GM03348 (cell line): ENCODE data around the gene SCGB1C2.
A peak's percentile ranks its signal among the peaks of the same experiment; 100 is the strongest.

Source experiments
- DNase-seq: peaks from one replicate; pipeline ENCODE4 v3.0.0; 2012; ENCODE audit warnings: low spot score

SCGB1C2 gene

DNA sequence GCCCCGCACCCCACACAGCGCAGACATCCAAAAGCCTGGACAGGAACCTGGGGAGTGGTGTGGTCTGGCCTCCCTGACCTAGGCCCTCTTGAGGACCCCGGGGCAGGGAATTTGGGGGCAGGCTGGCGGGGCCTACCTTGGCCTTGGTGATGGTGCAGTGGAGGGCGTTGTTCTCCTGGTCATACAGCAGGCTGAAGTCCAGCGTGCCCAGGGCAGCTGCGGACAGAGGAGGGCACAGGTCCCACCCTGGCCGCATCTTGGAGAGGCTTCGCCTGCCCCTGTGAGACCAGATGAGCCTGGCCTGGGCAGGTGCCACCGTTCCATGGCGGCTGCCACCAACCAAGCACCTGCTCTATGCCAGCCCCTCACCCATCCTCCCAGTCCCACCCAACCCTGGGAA is 35.0 kb downstream of the SCGB1C2 start:
- no peak for DNase-seq

DNA sequence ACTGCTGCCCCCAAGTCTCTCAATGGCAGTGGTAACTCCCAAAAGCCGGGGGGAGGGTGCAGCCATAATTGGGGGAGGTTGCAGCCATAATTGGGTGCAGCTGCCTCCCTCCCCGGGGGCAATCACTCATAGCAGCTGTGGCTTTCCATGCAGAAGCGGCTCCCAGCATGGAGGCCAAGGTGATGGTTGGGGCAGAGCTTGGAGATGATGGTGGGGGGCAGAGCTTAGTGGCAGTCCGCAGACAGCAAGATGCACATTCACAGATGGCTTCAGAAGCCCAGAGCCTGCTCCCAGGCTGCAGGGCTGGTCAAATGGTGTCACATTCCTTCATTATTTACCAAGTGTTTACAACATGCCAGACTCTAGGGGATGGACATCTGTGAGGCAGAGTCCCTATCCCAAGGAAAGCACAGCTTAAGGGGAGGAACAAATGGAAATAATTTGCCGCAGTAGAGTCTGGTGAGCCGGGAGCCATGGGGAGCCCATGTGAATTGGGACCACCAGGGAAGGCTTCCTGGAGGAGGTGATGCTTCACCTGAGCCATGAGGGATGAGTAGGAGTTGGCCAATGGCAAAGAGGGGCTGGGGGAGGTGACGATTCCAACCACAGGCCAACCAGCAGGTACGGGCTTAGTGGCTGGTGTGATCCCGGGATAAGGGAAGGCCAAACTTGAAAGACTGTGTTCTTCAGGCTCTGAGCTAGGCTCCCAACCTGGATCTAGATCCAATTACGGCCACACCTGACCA is 36.0 kb downstream of the SCGB1C2 start:
- DNase-seq, result no peak

DNA sequence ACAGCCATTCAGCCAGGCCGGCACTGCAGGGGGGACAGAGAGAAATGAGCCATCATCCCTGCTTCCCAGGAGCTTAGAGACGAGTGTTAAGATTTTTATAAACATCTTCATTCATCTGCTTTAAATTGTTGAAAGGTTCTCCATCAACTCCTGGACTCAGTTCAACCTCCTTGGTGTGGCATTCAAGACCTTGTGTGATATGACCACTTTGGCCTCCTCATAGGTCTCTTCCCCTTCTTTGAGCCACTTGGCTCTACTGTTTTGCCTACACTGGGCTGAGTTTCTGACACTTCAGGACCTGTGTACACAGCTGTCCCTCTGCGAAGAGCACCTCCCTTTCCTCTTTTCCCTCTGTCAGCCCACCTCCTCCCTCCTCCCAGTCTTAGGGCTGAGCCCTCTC is 39.8 kb downstream of the SCGB1C2 start:
- no peak for DNase-seq

DNA sequence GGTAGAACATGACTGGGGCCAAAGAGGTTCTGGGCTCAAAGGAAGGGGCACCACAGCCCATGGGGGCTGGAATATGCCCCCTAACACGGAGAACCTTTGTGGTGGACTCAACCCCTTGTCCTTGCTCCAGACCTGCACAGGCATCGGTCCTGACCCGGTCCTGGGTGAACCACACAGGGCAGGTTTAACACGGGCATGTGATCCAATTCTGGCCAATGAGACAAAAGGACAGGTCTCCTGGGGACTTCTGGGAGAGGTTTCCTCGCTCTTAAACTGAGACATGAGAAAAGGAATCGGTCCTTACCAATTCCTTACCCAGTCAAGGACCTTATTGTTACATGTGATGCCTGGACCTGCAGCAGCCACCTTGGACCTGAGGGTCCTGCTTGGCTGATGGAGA is 40.4 kb downstream of the SCGB1C2 start:
- DNase-seq, result no peak

DNA sequence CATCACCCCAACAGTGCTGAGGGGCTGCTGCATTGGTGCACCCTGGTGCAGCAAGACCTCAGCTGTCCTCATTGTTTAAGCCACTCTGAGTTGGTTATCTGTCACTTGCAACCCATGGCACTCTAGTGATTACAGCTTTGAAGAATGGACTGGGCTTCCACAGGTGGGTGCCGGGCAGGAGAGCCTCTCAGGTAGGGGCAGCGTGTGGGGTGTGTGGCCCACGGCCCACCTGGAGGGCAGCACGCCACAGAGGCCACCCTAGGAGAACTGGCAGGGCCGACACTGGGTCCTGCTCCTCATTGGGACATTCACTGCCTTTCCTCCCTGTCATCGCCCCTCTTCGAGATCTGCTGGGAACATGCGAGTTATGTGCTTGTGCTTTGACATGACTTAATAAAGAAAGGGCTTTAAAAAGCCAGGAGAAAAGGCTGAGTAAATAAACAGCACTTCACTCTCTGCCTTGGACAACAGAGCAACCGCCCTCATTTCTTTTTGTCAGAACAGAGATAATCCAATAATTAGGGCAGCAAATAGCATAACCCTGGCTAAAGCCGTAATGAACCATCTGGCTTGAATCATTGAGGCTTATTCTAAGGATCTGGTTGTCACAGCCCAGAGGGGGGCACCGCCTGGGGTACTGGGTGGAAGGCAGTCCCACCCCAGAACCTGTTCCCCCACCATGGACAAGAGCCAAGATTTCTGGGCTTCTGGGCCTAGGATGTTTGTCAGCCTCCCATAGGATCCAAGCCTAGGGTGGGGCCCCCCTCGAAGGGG is 41.1 kb downstream of the SCGB1C2 start:
- DNase-seq, result no peak

DNA sequence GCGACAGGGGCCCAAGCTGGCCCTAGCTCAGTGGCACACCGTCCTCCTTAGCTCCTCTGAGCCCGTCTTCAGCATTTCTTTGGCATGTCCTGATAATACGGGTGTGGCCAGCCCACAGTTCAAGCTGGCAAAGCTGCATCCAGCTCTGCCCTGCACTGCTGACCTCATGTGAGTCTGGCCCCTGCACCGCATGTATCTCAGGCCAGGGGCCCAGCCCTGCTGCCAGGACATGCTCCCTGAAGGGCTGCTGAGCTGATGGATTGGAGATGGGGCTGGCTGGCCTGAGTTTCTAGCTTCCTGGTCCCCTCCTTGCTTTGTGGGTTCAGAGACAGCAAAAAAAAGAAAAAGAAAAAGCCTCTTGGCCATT is 41.7 kb downstream of the SCGB1C2 start:
- DNase-seq, result no peak

DNA sequence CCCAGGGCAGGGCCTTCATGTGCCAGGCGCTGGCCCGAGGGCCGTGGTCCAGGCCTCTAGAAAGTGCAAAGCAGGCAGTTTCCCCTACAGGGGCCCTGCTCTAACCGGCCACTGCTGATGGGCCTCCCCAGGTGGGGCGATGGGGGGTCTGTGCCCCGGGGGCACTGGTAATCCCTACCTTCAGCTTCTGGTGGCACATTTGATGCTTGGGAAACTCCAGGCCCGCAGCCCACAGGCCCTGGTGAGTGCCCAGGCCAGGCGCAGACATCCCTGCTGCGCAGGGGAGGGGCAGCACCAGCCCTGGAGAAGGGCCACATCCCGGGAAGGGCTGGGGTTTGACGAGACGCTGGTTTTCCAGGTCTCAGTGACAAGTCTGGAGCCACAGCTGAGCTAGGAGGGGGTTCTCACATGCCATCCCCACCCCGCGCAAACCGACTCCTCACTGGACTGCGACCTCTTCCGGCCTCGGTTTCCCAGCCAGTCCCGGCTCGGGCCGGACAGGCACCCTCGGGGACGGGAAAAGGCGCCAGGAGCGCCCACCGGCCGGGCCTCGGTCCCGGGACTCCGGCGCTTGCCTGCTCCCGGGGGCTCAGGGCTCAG is 42.5 kb downstream of the SCGB1C2 start:
- no peak for DNase-seq

DNA sequence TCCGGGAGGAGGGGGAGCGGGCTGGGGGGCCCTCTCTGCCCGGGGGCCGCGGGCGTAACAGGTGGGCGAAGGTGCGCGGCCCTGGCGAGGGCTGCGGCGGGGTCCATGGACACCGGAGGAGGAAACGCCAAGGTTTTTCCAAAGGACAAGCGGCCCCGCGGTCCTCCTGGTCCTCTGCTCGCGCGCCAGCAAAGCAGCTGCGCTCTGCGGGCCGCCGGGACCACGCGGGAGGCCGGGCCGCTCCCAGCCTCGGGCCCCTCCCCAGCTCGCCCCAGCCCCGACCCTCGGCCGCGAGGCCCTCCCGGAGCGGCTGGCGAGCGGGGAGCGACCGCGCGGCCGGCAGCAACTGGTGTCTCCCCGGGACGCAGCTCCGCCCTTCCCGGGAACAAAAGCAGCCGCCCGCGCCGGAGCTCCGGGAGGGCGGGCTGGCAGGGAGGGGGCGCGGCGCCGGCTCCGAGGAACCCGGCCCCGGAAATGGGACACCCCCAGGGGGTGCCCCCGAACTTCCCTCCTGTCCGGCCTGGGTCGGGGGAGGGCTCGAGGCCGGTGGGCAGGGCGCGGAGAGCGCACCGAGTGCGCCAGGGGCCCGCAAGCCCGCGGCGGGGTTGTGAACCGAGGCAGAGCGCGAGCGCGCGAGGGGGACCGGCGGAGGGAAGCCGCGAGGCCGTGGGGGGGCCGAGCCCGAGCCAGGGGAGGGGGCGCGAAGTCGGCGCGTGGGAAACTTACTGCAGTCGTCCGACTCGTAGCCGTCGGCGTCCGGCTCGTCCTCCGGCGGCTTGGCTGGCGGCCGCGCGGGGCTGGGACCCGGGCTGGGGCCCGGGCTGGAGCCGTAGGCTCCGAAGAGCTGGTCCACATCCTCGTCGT is 43.2 kb downstream of the SCGB1C2 start:
- no peak for DNase-seq

DNA sequence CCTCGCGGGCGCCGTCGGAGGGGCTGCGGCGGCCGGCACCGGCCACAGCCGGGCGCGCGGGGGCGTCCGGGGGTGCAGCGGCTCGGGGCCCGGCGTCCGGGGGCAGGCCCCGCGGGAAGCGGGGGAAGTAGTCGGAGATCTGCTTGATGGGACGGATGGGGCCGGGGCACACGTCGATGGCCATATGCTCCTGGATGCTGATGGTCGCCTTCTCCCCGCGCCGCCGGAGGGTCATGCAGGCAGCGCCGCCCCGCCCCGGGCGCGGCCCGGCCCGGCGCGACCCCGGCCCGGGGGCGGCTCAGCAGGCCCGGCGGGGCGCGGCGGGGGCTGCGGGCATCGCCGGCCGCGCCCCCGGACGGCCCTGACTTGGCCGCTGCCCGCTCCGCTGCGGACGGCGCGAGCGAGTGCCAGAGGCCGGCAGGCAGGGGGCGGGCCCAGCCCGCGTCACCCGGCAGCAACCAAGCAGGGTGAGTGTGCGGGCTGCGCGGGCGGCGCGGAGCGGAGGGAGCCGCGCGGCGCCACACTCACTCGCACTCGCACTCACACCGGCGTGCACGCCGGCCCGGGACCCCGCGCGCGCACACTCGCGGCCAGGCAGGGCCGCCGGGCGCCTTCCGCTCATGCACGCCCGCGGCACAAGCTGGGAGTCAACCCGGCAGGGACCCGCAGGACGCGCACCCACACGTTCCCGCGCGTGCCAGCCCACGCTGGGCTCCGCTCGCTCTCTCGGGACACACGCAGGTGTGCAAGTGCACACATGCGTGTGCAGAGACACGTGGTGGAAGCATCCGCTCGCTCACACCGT is 44.1 kb downstream of the SCGB1C2 start, which contains the start of gene DOC2B:
TSS of gene DOC2B (minus strand) at position 406 of the 805 bp plus-strand sequence. CDS start at position 235, 171 bp downstream.
- DNase-seq, result peak; percentile 84

DNA sequence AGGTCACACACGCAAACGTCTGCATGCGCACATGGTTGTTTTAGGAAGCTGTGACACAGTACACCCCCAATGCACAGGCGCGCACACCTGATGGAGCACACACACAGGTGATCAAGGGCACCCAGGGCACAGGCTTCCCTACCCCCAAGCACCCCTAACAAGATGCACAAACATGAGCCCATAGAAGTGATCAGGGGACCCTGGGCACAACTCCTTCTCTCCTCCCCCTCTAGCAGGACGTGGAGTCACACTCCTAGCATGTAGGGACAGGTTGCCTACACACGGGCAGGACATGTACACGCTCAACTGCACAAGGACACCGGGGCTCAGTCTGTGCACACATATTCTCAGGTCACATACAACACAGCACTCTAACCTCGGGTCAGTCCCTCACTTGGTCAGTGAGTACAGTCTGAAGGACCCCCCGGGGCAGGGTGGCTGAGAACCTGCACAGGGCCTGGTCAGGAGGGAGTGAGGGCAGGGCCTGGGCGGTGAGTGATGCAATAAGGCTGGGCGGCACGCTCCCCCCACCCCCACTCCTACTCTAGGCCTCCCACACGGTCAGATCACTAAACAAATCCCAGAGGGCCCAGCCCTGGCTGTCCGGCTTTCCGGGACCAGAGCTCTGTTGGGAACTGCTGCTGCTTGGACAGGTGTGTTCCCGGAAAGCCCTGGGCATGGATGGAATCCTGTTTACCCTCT is 44.8 kb downstream of the SCGB1C2 start:
- no peak for DNase-seq

DNA sequence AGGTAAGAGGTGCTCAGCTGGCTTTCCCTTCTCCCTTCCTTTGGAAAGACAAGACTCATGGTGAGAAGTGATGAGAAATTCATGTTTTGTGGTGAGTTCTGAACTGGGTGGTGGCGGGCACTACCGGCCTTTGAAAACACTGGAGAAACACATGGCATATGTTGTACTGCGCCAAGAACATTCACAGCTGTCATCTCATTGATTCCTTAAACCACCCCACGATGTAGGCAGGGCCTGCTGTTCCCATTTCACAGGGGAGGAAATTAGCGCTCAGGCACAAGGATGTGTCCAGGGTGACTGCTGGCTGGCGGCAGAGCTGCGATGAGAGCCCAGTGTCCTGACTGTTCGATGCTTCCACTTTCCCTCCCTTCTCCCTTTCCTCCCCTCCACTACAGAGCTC is 45.7 kb downstream of the SCGB1C2 start:
- DNase-seq, result no peak

DNA sequence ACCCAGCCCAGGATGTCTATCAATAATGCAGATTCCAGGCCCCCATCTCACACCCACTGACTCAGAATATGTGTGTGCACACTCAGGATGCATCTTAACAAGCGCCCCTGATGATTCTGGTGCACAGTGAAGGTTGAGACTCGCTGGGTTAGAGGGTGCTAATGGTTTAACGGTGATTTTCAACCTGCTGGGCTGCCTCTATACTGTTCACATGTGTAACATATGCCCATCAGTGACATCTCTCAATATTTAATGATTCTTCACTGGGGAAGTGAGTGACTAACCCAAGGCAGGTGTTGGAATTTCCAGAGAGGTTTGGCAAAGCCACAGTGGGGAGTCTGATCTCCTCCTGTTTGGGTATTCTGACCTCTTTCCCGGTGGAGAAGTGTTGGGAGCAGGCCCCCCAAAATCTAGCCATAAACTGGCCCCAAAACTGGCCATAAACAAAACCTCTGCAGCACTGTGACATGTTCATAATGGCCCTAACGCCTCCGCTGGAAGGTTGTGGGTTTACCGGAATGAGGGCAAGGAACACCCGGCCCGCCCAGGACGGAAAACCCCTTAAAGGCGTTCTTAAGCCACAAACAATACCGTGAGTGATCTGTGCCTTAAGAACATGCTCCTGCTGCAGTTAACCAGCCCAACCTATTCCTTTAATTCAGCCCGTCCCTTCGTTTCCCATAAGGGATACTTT is 48.2 kb downstream of the SCGB1C2 start:
- no peak for DNase-seq

DNA sequence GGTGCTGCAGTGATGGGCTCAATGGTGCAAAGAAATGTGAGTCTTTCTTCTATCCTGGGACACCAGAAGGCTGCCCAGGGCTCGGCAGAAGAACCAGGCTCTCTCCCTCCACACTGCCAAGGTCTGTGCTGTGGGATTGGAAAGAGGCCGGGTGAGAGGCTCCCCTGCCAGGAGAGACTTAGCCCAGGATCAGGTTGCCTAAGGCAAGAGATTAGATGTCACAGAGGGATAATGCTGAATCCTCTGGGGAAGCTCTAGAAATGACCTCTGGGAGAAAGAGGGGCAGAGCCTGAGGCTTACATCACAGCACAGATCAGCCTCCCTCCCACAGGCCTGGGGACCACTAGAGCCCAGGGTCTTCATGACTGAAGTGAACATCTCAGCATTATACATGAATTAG is 49.8 kb downstream of the SCGB1C2 start:
- no peak for DNase-seq
